ENCODE results near the gene DNAJC1.
"Not testable (repeated sequence)": the region's sequence is repeated elsewhere in the genome, so short reads cannot be mapped to it uniquely, and the experiment has no call there.

The DNAJC1 gene

DNA sequence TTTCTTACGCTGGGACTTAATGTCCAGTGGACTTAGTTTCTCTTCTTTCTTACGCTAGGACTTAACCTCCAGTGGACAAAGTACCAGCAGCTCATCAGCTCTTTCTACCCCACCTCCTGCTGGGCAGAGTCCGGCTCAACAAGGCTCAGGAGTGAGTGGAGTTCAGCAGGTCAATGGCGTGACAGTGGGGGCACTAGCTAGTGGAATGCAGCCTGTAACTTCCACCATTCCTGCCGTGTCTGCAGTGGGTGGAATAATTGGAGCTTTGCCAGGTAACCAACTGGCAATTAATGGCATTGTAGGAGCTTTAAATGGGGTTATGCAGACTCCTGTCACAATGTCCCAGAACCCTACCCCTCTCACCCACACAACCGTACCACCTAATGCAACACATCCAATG, 269.8 kb downstream of the DNAJC1 start:
- no peak for DNase-seq (ENCODE audit: low read depth in 1 of 2, low spot score in 1 of 2)

DNA sequence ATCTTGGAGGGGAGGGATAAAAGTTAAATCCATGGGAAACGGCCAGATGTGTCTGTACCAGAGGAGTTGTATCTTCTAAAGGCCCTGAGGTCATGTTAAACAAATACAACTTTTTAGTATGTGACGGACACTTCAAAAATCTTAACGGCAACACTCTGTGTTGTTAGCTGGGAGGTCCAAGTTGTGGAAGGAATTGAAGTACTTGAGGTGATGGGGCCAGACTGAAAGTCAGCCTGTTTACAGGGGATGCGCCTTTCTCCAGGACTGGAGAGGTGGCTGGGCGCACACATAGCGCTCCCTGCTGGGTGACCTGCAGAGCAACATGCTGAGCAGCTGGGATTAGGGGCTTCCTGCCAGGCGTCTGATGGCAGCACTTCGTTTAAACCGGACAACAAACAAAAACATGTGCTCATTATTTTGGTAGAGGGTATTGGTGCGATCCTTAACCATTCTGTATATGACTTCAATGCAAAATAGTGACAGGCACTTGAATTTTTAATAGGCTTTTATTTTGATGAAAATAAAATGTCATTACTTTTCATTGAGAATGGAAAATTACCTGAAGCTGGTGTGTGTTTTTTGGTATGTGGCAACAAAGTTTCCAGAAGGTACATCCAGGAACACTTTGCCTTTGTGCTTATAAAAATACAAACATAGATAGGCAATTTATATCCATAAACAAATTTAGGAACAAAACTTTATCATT, 271.3 kb downstream of the DNAJC1 start:
- peak in 1 of 2 donors; percentile 9 for DNase-seq (ENCODE audit: low read depth in 1 of 2, low spot score in 1 of 2)

DNA sequence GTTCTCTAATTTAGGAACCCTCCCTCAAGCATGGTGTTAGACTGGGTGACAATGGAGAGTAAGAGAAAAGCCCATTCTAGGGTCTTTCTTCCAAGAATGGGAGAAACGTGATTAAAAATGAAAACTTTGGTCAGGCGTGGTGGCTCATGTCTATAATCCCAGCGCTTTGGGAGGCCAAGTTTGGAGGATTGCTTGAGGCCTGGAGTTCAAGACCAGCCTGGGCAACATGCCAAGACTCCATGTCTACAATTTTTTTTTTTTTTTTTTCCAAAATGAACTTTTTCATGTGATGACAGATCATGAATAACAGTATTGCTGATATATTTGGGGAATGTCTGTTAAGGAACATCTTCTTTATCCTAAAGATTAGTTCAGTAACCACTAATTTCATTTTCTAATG, 274.9 kb downstream of the DNAJC1 start:
- DNase-seq (ENCODE audit: low read depth in 1 of 2, low spot score in 1 of 2): no peak

DNA sequence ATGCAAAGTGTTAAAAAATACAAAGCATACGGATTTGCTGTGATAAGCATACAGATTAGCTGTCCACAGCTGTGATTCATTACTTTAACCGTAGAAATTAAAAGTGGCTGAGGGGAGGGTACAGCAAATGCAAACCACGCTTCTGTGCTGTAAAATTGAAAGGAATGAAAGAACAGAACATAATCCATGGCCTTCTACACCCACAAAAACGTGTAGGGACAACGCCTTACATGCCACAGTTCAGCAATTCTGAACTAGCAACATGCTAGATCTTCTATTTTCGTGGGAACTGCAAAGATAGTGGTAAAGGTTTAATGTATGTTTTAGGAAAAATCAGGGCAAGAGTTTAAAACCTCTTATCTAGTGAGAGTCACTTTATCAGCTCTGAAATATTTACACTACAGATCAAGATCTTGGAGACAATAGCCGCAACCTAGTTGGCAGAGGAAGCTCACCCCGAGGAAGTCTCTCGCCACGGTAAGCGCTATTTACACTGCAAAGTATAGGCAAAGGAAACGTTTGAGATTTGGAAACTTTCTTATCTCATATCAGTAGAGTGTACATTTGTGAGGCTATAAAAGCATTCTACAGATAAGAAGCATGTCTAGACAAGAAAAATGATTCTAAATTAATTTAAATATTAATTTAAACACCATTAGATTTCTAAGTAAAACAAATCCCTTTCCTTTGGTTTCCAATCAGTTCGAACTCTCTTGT, 275.9 kb downstream of the DNAJC1 start:
- DNase-seq (ENCODE audit: low read depth in 1 of 2, low spot score in 1 of 2): no peak

DNA sequence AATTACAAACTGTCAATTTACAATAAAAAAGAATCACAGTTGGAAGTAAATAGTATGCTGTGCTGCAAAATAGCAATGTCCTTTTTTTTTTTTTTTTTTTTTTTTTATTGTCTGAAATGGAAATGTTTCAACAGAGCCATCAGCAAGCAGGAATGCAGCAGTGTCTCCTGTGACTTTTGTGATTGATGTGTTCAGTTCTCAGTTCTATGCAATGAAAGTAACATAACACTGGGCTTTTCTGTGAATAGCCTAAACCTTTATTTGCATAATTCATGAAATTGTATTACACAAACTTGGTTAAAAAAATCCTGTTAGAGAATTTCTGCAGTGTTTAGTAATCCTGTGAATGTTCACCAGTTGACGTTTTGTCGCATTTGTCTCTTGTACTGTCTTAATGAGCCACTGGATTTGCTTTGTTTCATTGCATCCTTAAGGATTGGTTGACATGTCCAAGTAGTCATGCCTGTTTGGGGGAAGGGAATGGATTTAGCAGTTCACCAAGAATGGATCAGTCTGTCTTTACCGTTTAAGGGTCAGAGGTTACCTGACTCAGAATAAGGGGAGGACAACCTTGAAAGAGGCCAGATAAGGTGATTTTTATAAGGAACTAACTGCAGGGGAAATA, 276.8 kb downstream of the DNAJC1 start:
- no peak for DNase-seq (ENCODE audit: low read depth in 1 of 2, low spot score in 1 of 2)

DNA sequence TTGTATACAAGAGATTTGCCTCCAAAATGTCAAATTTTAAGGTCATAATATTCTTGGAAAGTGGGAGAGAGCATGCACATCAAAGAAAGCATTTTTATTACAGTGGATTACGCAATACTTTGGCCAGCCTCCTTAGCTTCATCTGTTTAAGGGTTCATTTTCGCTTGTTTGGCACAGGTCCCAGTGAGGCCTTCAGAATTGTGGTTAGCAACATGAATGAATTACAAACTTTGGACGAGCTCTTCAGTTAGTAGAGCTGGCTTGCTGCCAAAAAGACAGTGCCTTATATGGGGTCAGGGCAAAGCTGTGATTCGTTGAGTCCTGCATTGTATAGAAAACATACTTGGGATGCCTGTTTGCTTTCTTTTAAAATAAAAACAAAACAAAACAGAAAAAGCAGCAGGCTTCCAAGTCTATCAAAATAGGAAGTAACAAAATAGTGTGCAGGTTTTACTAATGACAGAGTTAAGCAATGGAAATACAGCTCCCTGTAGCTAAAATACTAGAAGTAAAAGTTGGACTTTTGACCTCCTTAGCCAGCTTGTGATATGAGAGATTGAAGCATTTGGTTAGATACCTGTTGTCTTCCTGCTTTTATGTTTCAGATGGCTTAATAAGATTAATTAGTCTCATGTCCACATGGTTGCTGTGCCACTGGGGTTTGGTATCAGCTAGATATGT, 278.7 kb downstream of the DNAJC1 start:
- DNase-seq (ENCODE audit: low read depth in 1 of 2, low spot score in 1 of 2): no peak

DNA sequence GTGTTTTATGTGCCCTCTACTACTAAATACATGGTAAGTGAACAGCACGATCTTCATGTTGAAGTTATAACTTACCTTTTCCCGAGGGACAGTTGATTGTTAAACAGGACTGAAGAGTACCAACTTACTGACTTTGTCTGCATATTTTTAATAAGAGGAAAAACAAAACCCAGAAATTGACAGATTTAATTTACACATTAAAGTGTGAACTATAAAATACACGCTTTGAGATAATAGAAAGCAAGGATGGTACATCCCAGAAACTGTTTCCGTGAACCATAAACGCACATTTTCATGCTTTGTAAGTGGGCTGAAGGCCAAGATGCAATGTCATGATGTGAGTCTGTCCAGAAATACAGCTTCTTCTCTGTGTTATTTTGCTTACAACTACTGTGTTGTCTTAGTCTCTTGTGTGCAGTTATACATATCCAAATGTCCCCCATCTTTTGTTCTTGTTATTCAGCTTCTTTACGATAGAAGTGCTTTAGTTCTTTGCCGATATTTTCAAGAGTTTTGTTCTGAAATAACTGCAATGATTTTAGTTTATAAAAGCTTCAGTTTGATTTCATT, 279.4 kb downstream of the DNAJC1 start:
- no peak for DNase-seq (ENCODE audit: low read depth in 1 of 2, low spot score in 1 of 2)

DNA sequence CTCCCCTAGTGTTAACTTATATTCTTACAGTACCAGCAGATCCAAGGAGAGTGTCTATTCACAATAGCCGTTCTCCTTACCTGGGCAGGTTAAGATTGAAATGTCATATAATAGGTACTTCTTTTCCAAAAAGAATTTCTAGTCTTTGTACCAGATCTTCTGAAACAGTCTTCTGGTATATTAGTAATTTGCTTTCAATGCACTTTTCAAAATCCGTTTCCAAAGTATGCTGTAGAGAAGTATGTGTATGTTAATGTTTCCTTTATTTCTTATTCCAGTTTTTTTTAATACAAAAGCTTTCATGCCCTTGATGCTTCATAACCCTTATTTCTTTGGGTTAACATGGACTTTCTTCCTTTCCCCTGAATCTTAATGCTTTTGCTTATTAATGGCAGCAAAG, 281.3 kb downstream of the DNAJC1 start:
- no peak for DNase-seq (ENCODE audit: low read depth in 1 of 2, low spot score in 1 of 2)

DNA sequence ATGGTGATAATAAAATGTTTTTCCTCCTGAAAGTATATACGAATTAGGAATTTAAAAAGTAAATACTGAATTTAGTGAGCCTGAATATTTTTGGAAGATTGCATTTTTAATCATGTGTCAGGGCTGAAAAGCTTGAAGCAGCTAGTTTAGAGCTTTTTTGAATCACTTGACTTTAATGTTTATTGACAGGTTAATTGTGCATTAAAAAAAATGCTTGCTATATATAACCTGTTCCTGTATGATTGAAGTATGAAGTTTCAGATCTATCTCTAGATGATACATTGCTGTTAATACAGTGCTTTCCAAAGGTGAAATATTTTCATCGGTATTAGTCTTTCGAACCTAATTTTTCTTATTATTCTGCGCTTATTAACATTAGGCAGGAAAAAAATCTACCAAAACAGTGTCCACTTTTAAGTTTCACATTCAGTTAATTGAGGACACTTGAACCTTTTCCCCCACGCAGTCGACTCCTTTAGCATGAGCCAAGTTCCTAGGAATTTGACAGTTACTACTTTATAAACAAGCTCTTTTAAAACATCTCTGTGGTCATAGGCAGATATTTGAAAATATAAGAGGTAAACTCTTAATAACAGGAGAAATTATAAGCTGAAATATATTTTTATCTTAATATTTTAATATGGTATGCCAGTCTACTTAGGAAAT, 282.4 kb downstream of the DNAJC1 start:
- no peak for DNase-seq (ENCODE audit: low read depth in 1 of 2, low spot score in 1 of 2)

DNA sequence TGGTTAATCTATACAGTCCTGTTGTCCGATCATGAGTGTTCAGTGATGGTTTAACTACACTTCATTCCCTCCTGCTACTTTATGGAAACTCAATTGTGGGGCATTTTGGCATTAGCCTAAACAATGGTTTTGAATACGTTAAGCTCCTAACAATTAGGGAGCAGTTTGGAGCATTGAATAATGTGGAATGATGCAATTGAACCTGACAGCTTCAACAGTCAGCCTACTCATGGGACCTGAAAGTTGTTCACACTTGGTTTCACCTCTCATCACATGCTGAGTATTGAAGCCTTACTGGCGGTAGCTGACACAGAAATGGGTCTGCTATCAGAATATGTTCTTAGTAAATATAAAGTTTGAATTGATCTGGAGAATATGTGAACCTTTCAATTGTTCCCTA, 283.4 kb downstream of the DNAJC1 start:
- no peak for DNase-seq (ENCODE audit: low read depth in 1 of 2, low spot score in 1 of 2)

DNA sequence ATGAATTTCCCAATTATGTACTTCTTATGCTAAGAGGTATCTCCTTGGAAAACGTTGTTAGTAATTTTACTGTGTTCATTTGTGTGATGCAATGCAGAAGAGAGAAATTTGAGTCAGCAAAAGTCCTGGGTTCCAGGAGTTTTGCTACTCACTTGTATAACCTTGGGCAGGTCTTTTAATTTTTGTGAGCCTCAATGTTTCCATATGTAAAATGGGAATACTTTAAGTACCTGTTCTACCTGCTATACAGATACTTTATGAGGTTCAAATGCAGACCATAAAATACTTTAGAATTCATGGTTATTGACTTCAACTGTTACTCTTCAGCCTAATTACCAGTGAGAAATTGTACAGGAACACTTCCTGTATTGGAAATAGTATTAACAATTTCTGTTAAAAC, 284.0 kb downstream of the DNAJC1 start:
- no peak for DNase-seq (ENCODE audit: low read depth in 1 of 2, low spot score in 1 of 2)

DNA sequence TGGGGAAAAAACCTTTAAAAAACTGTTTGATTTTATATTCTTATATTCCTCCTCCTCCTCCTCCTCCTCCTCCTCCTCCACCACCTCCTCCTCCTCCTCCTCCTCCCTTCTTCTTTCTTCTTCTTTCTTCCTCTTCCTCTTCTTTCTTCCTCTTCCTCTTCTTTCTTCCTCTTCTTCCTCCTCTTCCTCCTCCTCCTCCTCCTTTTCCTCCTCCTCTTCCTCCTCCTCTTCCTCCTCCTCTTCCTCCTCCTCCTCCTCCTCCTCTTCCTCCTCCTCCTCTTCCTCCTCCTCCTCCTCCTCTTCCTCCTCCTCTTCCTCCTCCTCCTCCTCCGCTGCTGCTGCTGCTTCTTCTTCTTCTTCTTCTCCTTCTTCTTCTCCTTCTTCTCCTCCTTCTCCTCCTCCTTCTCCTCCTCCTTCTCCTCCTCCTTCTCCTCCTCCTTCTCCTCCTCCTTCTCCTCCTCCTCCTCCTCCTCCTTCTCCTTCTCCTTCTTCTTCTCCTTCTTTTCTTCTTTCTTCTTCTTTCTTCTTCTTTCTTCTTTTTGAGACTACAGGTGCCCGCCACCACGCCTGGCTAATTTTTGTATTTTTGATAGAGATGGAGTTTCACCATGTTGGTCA, 286.0 kb downstream of the DNAJC1 start:
- not testable (repeated sequence) for DNase-seq (ENCODE audit: low read depth in 1 of 2, low spot score in 1 of 2)

DNA sequence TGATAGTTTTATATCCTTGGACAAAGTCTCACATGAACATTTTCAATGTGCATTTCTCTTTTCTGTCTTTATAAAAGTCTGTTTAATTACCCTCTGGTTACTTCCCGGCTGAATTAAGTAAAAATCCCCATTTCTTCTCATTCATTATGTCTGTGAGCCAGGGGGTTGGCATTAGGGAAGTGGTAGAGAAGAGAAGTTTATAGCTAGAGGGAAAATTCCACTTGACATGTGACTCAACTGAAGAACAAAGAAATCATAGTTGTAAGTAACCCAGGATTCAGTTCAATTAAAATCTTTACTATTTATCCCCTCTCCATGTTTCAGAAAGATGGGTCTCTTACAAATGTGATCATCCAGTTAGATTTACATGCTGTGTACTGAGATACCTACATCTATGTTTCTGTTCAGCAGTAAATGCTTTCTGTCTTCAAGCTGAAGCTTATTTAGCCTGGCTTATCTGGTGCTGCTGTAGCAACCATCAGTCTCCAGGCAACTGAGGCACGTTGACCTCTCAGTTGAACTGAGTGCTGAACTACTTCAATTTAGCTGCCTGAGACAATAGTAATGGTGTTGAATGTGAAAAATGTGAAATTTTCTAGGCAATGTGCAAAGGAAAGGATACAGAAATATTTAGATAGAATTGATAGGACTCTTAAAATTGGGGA, 287.9 kb downstream of the DNAJC1 start:
- no peak for DNase-seq (ENCODE audit: low read depth in 1 of 2, low spot score in 1 of 2)

DNA sequence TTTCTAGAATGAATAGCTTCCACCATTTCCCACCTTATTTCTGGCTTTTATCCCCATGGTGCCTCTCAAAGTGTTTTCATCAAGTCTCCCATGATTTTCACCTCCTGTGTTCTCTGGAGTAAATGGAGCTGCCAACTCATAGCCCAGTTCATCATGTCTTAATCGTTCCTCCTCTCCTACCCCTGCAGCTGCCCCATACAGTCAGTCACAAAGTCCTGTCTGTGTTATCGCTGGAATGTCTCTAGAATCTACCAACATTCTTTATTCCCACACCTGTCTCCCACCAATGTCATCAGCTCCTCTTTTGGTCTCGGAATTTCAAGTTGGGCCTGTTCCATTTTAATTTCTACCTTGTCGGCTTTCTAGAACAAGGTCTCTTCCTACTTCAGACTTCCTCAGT, 290.6 kb downstream of the DNAJC1 start:
- DNase-seq (ENCODE audit: low read depth in 1 of 2, low spot score in 1 of 2): no peak

DNA sequence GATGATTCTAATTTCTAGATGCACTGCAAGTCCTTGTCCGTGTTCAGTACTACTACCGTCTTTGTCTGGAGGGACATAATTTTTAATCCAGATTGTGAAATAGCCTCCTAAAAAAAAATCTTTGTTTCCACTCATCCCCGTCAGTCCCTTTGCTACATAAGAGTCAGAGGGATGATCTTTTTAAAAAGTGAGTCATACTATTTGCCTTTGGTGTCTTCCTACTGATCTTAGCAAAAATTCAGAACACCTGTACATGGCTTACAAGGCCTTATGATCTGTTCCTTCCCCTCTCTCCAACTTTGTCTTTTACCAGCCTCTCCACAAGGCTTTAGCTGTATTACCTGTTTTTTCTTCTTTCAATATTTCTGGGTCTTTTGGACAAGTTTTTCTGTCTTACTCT, 296.0 kb downstream of the DNAJC1 start:
- no peak for DNase-seq (ENCODE audit: low read depth in 1 of 2, low spot score in 1 of 2)
